ENCODE measurements around the gene DNAI4. TPM values are rescaled to one million over a fixed set of nuclear protein-coding genes. Genes with fewer than 3 reads are reported as not detected.

DNAI4 gene
- total and polyA plus RNA-seq, 2 donors (not counting 3 experiments of a cell fraction or from before 2014, with no cell fraction given): 0.51 to 3.3 TPM

- dilution Hi-C loops (cut with MboI; ENCODE audit: extremely low pct_ligation_motif_present, low sequenced_read_pairs): no loop called here
Observed at GRCh38 chr1:66957938-66958337, 33.3 kb upstream of the DNAI4 start.

GRCh38 chr1:66954208-66954607 lies 29.6 kb upstream of the DNAI4 start:
- no peaks in the 10 kb centered on the region for H3K27me3 ChIP-seq (ENCODE audit: control insufficient read depth in 2 of 2, insufficient read depth in 2 of 2, low read length in 2 of 2)
- peak overlapping the region; percentile 27 for H3K27ac ChIP-seq (ENCODE audit: insufficient read depth, low read depth, low read length)
- H3K79me2 ChIP-seq (ENCODE audit: control insufficient read depth, insufficient read depth, low read length): peaks cover 57% of the 10 kb centered on the region
- no peaks in the 10 kb centered on the region for H3K9me3 ChIP-seq (replicated peaks; ENCODE audit: control insufficient read depth, insufficient read depth, low read length)
- TF ChIP-seq CTCF (IDR thresholded peaks at IDR 0.05; ENCODE audit: extremely low read depth in 1 of 2, insufficient read depth in 1 of 2, low read depth in 1 of 2, low read length in 2 of 2) (no peak), MYC (IDR thresholded peaks at IDR 0.05; ENCODE audit: low read depth, low read length) (no peak), MAX (IDR thresholded peaks at IDR 0.05; ENCODE audit: insufficient read depth, insufficient read length) (no peak), EZH2 (IDR thresholded peaks at IDR 0.05; ENCODE audit: borderline replicate concordance, low read depth, low read length, severe bottlenecking) (no peak), POLR2A (IDR thresholded peaks at IDR 0.05; ENCODE audit: low read depth, low read length) (no peak), JUN (IDR thresholded peaks at IDR 0.05; ENCODE audit: borderline replicate concordance, insufficient read depth, insufficient read length, low read depth) (no peak), POLR2AphosphoS5 (IDR thresholded peaks at IDR 0.05; ENCODE audit: insufficient read depth, low read depth, low read length) (no peak), FOS (IDR thresholded peaks at IDR 0.05; ENCODE audit: borderline replicate concordance, insufficient read depth, low read length) (no peak), GATA2 (IDR thresholded peaks at IDR 0.05; ENCODE audit: insufficient read depth, insufficient read length, low read depth, low read length) (no peak)
- peaks cover 3 to 16% of the 10 kb centered on the region in 2 experiments for H3K36me3 ChIP-seq (ENCODE audit: control insufficient read depth in 2 of 2, extremely low read depth in 1 of 2, insufficient read depth in 2 of 2, low read length in 2 of 2)
- dilution Hi-C loops (cut with MboI; ENCODE audit: extremely low pct_ligation_motif_present, low sequenced_read_pairs) (no loop called here), intact Hi-C loops (cut with micrococcal nuclease) (loop anchor here (2.0 kb wide), 1 partner anchor 23 kb away; no protein-coding TSS in a partner anchor)
- ChIA-PET CTCF (interaction anchor here (1.7 kb wide), 1 partner anchor 10 kb away, joined by 5 read pairs; no protein-coding TSS in a partner anchor), POLR2A (no interaction called here)
- BruUV-seq (replicated peaks): no TSS peak
- DNase-seq (ENCODE audit: low read depth, low spot score) (no peak), FAIRE-seq (no peak)
- peaks cover 12% of the 10 kb centered on the region for H3K4me1 ChIP-seq (ENCODE audit: control insufficient read depth, extremely low read depth, insufficient read depth, low read length)
- no peak overlapping the region for H3K4me2 ChIP-seq (ENCODE audit: insufficient read depth, low read length)
- H3K4me3 ChIP-seq (replicated peaks in 1 of 3; ENCODE audit: insufficient read depth in 1 of 3, low read depth in 1 of 3, low read length in 3 of 3): no peak overlapping the region
- no peak overlapping the region for H3K9ac ChIP-seq (replicated peaks; ENCODE audit: extremely low read depth, insufficient read depth, low read length)
- H4K20me1 ChIP-seq (replicated peaks; ENCODE audit: control insufficient read depth, extremely low read depth, insufficient read depth, low read length): peaks cover 10% of the 10 kb centered on the region
- H3K9me1 ChIP-seq (replicated peaks; ENCODE audit: control insufficient read depth, extremely low read depth, insufficient read depth, low read length): no peaks in the 10 kb centered on the region
- no peak overlapping the region for H2AFZ ChIP-seq (ENCODE audit: low read depth, low read length)

More at GRCh38 chr1:66957938-66958337, 33.3 kb upstream of the DNAI4 start:
- Histone ChIP-seq H3K9ac (replicated peaks; ENCODE audit: extremely low read depth, insufficient read depth, low read length) (no peak overlapping the region), H3K9me3 (replicated peaks; ENCODE audit: control insufficient read depth, insufficient read depth, low read length) (no peaks in the 10 kb centered on the region), H3K4me2 (ENCODE audit: insufficient read depth, low read length) (no peak overlapping the region), H3K36me3 (ENCODE audit: control insufficient read depth in 2 of 2, extremely low read depth in 1 of 2, insufficient read depth in 2 of 2, low read length in 2 of 2) (peaks cover 0 to 14% of the 10 kb centered on the region in 2 experiments), H4K20me1 (replicated peaks; ENCODE audit: control insufficient read depth, extremely low read depth, insufficient read depth, low read length) (peaks cover 5% of the 10 kb centered on the region), H2AFZ (ENCODE audit: low read depth, low read length) (no peak overlapping the region), H3K4me3 (replicated peaks in 1 of 3; ENCODE audit: insufficient read depth in 1 of 3, low read depth in 1 of 3, low read length in 3 of 3) (no peak overlapping the region), H3K27ac (ENCODE audit: insufficient read depth, low read depth, low read length) (no peak overlapping the region), H3K4me1 (ENCODE audit: control insufficient read depth, extremely low read depth, insufficient read depth, low read length) (peaks cover 12% of the 10 kb centered on the region), H3K9me1 (replicated peaks; ENCODE audit: control insufficient read depth, extremely low read depth, insufficient read depth, low read length) (no peaks in the 10 kb centered on the region), H3K27me3 (ENCODE audit: control insufficient read depth in 2 of 2, insufficient read depth in 2 of 2, low read length in 2 of 2) (no peaks in the 10 kb centered on the region), H3K79me2 (ENCODE audit: control insufficient read depth, insufficient read depth, low read length) (peaks cover 39% of the 10 kb centered on the region)
- ChIA-PET CTCF (interaction anchor here (0.9 kb wide), 1 partner anchor 16 kb away, joined by 3 read pairs; no protein-coding TSS in a partner anchor), POLR2A (interaction anchor here (0.6 kb wide), 1 partner anchor 96 kb away, joined by 3 read pairs; the partner anchor contains the start of gene SLC35D1)
- no peak for DNase-seq (ENCODE audit: low read depth, low spot score)
- TF ChIP-seq MAX (IDR thresholded peaks at IDR 0.05; ENCODE audit: insufficient read depth, insufficient read length) (no peak), JUN (IDR thresholded peaks at IDR 0.05; ENCODE audit: borderline replicate concordance, insufficient read depth, insufficient read length, low read depth) (no peak), GATA2 (IDR thresholded peaks at IDR 0.05; ENCODE audit: insufficient read depth, insufficient read length, low read depth, low read length) (no peak), EZH2 (IDR thresholded peaks at IDR 0.05; ENCODE audit: borderline replicate concordance, low read depth, low read length, severe bottlenecking) (no peak), POLR2A (IDR thresholded peaks at IDR 0.05; ENCODE audit: low read depth, low read length) (no peak), FOS (IDR thresholded peaks at IDR 0.05; ENCODE audit: borderline replicate concordance, insufficient read depth, low read length) (no peak), MYC (IDR thresholded peaks at IDR 0.05; ENCODE audit: low read depth, low read length) (no peak)
- BruUV-seq (replicated peaks): no TSS peak
- intact Hi-C loops (cut with micrococcal nuclease): no loop called here
- FAIRE-seq: no peak

Data from endothelial cell of umbilical vein (primary cell).